ENCODE results near the gene FNDC4.
A peak's percentile ranks its signal among the peaks of the same experiment; 100 is the strongest.
"Not testable (repeated sequence)": the region's sequence is repeated elsewhere in the genome, so short reads cannot be mapped to it uniquely, and the experiment has no call there.

FNDC4 gene, protein sequence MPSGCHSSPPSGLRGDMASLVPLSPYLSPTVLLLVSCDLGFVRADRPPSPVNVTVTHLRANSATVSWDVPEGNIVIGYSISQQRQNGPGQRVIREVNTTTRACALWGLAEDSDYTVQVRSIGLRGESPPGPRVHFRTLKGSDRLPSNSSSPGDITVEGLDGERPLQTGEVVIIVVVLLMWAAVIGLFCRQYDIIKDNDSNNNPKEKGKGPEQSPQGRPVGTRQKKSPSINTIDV

DNA sequence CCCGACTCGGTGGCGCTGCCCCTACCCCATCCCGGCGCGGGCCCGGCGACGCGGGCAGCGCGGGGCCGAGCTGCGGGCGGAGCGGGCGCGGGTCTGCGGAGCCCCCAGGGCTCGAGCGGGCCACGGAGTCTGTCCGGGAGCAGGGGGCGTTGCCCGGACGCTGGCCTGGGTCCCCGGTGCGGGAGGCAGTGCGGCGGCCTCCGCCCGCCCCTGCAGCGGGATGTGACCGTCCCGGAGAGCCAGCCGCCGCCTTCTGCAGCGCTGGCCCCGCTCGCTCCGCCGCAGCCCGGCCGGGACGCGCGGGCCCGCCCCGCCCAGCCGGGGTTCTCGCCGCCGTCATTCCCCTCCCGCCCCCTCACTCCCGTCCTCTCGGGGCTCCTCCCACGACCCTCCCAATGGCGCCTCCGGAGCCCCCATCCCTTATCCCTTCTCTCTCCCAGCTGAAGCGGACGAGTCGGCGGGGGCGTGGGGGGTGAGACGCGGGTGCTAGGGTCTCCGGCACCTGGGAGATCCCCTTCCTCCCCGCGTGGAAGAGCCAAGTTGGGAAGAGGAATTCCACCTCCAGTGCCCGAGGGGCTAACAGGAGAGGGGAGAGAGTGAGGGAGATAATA is at the start of gene FNDC4:
FNDC4 (minus strand) TSS at position 257 of the 611 bp plus-strand sequence. CDS start 521 bp downstream, outside the sequence.
- DNase-seq = no peak

DNA sequence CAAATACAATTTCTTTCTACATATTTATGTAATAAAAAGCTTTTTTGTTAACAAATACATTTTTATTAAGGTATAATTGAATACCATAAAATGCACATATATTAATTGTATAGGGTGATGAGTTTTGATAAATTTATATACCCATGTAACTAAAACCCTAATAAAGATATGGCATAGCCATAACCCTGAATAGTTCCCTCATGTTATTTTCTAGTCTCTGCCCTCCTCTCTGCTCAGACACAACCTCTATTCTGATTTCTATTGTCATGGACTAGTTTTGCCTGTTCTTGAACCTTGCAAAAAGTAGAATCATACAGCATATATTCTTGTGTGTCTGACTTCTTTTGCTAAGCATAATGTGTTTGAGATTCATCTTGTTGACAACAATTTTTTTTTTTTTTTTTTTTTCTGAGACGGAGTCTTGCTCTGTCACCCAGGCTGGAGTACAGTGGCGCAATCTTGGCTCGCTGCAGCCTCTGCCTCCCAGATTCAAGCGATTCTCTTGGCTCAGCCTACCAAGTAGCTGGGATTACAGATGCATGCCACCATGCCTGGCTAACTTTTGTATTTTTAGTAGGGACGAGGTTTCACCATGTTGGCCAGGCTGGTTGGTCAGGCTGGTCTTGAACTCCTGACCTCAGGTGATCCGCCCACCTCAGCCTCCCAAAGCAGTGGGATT is 49.3 kb upstream of the FNDC4 start:
- DNase-seq = no peak

DNA sequence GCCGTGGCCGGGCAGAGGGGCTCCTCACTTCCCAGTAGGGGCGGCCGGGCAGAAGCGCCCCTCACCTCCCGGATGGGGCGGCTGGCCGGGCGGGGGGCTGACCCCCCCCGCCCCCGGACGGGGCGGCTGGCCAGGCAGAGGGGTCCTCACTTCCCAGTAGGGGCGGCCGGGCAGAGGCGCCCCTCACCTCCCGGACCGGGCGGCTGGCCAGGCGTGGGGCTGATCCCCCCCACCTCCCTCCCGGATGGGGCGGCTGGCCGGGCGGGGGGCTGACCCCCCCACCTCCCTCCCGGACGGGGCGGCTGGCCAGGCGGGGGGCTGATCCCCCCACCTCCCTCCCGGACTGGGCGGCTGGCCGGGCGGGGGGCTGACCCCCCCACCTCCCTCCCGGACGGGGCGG is 44.6 kb upstream of the FNDC4 start:
- not testable (repeated sequence) for DNase-seq

DNA sequence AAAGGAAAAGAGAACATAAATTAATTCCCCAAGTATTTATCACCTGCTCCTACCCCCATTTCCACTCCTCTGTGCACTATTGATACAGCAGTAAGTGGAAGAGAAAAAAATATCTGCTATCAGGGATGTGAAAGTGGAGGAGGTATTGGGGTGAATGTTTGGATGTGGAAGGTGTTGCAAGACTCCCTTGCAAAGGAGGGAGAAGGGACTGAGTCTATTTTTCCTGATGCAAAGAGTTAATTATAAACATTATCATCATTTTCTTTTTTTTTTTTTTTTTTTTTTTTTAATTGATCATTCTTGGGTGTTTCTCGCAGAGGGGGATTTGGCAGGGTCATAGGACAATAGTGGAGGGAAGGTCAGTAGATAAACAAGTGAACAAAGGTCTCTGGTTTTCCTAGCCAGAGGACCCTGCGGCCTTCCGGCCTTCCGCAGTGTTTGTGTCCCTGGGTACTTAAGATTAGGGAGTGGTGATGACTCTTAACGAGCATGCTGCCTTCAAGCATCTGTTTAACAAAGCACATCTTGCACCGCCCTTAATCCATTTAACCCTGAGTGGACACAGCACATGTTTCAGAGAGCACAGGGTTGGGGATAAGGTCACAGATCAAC is 43.9 kb upstream of the FNDC4 start:
- DNase-seq = not testable (repeated sequence)

DNA sequence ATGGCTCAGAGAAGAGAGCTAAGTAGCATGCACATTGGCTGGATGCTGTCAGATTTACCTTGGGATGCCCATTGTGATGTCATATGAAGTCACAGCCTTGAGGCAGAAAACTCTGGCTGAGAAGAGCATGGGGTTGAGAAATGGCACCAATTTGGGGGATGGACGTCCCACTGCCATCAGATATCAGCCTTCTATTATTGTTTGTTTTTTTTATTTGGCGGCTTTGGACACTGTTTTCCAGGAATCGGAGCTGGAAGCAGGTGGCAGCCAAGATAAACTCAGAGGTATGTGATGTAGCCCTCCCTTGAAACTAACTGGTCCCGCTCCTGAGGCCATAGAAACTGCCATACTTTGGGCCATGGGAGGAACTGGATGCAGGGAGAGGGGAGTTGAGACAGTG is 42.3 kb upstream of the FNDC4 start:
- DNase-seq = peak; percentile 34

DNA sequence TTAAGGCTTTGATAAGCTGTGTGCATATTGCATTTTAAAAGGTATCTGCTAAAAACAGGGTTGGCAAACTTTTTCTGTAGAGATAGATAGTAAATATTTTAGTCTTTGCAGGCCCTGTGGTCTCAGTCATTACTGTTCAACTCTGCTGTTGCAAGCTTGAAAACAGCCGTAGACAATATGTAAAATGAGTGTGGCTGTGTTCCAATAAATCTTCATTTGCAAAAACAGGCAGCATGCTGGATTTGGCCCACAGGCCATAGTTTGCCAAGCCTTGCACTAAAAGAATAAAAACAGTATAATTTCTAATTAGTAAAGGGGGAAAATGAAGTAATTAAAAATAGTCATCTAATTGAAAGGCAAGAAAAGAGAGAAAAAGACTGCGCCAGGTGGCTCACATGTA is 37.0 kb upstream of the FNDC4 start:
- DNase-seq = no peak

DNA sequence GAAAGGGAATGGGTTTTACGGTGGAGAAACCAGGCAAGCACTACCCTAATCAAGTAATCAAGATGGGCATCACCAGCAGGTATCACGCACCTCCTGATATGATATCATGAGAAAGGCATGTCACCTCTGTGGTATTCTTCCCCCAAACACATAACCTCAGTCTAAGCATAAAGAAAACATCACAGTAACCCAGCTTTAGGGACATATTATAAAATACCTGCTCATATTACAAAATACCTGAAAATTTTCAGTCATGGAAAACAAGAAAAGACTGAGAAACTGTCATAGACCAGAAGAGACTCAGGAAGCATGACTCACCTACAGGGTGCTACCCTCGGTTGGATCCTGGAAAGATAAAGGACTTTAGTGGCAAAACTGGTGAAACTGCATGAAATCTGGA is 32.2 kb upstream of the FNDC4 start:
- peak; percentile 11 for DNase-seq

DNA sequence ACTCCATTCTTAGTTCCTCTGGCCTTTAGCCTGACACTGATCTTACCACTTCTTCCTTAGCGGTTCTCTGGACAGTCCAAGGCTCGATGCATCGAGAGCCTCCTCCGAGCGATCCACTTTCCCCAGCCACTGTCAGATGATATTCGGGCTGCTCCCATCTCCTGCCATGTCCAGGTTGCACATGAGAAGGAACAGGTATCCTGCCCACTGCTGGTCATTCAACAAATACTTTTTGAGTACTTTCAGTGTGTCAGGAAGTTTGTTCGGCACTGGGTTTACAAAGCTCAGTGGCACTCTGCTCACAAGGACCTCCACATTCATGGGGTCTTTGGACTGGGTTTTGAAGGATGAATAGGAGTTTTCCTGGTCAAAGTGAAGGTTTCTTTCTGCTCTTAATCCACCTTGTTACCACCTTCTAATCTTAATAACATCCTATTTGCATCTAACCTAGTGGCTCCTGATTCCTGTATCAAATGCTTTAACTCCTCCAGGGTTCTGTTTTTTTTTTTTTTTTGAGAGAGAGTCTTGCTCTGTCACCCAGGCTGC is 27.5 kb upstream of the FNDC4 start:
- DNase-seq = no peak

DNA sequence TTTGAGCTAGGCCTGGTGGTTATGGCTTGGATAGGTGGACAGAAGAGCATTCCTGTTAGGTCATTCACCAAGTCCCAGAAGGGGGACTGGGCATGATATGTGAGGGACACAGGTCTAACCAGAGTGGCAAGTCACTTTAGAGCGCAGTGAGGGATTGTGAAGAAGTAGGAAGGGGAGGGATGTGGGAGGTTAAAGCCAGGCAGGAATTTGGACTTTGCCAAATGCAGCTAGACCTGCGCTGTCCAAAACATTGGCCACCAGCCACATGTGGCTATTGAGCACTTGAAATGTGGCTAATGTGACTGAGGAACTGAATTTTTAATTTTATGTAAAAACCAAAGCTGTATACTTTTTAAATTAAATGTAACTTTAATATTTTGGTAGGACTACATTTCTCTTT is 25.3 kb upstream of the FNDC4 start:
- no peak for DNase-seq

DNA sequence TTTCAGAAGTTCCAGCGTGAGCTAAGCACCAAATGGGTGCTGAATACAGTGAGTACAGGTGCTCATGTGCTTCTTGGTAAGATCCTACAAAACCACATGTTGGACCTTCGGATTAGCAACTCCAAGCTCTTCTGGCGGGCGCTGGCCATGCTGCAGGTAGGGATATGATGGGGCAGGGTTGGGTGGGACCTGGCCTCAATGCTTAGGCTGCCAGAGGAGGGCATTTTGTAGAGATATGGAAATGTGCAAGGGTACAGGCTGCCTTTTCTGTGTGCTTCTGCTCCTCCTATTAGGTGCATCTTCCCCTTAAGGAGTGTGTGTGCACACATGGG is 23.7 kb upstream of the FNDC4 start:
- DNase-seq = no peak

DNA sequence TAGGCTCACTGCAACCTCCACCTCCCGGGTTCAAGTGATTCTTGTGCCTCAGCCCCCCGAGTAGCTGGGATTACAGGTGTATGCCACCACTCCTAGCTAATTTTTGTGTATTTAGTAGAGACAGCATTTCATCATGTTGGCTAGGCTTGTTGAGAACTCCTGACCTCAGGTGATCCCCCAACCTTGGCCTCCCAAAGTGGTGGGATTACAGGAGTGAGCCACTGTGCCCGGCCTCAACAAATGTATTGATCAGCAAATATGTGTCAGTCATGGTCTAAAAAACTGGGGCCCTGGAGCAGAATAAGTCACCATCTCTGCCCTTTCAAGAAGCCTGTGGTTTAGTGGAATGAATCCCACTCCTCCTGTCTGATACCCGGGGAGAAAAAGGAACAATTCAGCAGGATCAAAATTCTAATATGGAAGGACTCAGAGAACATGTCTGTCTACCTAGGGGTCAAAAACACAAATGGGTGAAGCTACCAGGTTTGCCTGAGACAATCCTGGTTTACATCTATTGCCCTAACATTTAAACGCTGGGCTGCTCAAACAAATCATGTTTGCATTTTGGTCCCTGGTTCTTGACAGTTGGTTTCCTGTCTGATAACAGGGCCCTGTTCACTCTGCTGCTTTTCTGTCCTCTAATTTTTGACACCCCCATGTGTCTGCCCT is 23.2 kb upstream of the FNDC4 start:
- no peak for DNase-seq

DNA sequence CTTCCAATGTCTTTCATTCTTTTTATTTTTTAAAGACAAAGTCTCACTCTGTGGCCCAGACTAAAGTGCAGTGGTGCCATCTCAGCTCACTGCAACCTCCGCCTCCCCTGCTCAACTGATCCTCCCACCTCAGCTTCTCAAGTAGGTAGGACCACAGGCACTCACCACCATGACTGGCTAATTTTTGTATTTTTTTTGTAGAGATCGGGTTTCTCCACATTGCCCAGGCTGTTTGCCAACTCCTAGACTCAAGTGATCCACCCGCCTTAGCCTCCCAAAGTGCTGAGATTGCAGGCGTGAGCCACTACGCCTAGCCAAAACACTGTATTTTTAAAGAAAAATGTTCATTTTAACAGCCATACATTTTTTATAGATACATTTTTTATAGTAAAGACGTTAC is 14.3 kb upstream of the FNDC4 start:
- DNase-seq = peak; percentile 28

DNA sequence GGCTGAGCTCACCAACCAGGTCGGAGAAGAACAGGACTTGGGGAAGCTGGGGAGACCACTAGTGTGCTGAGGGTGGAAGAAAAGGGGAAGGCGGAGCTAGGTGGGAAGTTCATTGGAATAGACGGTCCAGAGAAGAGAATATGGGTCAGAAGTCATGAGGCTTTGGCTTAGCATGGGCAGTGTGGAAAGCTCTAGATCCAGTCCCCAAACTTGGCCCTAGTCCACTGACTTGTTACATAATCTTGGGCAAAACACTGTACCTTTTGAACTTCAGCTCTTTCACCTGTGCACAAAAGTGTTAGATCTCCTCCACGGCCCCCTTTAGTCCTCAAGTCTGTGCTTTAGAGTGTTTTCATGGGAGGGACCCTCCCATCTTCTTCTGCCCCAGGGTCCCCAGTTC is 12.3 kb upstream of the FNDC4 start:
- no peak for DNase-seq

DNA sequence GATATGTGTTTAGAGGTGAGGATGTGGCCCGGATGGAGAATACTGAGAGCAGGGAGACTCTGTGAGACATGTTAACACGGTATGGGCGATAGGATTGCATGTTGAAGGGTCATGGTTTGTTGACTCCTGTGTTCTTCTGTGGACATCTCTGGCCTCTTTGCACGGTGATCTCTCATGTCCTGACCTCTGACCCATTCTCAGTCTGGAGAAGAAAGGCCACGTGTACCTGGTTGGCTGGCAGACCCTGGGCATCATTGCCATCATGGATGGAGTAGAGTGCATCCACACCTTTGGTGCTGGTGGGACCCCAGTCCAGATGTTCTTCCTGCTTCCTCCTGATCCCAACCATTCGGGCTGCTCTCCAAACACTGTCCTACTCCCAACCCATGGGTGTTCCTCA is 11.6 kb upstream of the FNDC4 start:
- no peak for DNase-seq

DNA sequence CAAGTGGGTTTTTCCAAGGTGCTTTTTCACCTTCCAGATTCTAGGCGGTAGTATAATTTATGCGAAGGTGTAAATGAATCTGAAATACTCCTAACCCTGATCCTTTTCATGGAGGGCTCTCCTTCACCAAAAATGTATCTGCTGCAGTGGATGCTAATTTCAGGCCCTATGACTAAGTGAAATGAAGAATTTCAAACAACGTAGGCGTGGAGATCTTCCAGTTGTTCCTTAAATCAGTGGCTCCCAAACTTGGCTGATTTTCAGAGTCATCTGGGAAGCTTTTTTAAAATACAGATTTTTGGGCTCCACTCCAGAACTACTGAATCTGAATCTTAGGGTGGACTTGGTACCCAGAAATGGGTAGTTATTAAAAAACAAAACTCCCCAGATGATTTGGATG is 7.1 kb upstream of the FNDC4 start:
- no peak for DNase-seq

DNA sequence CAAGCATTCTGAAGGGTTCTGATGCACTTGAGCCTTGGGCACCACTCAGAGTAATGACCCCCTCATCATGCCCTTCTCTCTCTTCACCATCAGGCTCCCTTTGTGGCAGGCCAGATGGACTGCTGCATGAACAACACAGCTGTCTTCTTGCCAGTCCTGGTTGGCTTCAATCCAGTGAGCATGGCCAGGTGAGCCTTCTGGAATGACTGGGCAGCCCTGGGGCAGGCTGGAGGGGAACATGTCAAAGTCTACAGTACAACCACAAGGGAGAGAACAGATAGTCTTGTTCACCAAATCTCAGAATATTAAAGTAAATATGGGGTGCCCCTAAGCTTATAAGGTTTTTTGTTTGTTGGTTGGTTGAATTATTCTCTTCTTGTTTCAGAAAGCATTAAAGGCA is 6.0 kb upstream of the FNDC4 start:
- DNase-seq = no peak

DNA sequence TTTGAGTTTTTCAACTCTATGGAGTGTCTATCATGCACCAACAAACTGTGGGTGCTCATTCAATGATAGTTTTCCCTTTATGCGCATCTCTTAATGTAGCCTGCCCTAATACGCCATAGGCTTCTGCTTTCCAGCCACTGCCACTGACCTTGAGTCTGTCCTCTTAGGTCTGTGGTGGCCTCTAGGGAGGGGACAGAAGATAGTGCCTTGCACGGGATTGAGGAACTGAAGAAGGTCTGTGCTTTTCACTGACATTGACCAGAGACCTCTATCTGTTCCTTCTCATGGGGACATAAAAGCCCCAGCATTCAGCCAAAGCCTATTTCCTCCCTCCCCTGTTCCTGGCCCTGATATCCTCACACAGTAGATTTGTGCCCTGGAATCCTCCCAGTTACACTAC is 4.0 kb upstream of the FNDC4 start:
- DNase-seq = peak; percentile 54

DNA sequence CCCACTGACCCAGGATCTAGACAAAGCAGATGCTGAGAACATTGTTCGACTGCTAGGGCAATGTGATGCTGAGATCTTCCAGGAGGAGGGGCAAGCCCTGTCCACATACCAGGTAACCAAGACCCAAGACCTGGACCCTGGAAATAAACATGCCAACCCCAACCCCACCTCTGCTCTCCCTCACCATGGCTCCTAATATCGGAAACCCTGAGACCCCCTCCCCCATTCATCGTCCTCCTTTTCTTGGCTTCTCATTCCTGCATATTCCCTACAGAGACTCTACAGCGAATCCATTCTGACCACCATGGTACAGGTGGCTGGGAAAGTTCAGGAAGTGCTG is 2.3 kb upstream of the FNDC4 start:
- DNase-seq = no peak

DNA sequence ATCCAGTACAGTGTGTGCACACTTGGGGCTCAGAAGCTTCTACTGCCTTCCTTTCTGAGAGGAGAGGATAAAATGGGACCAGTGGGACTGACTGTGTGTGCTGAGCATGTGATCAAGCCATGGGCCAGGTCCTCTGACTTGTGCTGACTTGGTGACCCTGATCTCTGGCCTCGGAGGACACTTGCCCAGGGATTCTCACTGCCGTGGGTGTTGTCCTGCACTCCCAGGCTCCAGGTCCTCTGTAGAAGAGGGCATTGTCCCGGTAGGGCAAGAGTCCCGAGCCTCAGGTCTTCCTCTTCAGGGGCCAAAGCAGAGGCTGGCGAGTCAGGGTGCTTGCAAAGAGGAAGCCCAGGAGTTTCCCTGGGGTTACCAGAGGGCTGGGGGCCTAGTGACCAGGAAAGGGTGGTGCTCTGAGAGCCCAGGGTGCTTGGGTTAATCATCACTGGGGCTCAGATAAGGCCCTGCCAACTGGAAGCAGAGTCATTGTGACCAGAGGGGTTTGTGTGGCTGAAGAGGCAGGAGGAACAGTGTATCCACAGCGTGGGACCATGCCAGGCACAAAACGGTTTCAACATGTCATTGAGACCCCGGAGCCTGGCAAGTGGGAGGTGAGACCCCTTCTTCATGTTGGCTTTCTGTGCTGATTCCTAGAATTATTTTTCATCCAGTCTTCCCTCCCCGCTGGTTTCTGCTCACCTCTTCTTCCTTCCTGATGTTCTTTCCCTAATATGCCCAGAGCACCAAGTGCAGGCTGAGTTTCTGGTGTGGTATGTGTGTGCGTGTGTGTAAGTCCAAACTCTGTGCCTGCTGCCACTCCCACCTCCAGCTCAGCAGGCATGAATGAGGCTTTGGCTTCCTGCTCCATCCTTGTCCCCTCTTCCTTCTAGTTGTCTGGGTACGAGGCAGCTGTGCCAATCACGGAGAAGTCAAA is 1.6 kb upstream of the FNDC4 start, which contains the start of gene GCKR:
GCKR (plus strand) TSS at position 483 of the 931 bp plus-strand sequence; CDS start at position 549, 66 bp downstream.
- DNase-seq = peak; percentile 50

DNA sequence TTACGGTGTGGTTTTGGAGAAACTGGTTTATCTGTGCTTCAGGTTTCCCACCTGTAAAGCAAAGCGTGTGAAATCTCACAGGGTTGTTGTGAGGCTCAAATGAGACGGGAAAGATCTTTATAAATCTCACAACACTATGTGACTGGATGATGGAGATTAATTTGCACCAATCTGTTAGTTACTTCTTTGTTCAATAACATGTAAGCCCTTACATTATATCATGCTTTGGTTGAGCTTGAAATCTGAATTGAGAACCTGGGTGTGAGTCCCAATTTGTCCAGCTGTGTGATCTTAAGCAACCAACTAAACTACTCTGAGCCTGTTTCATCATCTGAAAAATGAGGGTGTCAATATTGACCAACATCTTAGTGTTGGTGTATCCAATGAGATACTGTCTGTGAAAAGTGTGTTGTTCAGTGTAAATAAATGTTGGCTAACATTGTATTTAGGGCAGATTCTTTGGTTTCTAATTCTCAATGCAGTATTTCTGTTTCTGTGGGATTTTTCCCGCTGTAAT is 898 bp upstream of the FNDC4 start:
- DNase-seq = no peak

DNA sequence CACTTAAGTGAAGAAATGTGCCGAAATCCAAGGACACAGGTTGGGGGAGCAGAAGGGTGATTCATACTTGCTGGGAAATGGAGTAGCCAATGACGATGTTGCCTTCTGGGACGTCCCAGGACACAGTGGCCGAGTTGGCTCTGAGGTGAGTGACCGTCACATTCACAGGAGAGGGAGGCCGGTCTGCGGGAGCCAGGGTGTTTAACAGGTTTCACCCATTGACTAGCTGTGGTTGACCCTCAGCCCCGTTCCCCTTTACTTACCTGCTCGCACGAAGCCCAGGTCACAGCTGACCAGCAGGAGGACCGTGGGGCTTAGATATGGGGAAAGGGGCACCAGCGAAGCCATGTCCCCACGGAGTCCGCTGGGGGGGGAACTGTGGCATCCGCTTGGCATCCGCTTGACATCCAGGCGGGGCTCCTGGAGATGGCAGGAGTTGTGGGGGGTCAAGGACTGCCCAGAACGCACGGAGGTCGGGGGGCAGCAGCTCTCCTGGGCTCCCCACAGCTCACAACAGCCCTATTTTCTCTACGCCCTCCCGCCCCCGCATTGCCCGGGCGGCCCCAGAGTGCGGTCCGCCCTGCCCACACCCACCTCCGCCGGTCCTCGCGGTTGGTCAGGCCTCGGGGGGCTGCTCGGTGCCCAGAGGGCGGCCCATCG is 586 bp downstream of the FNDC4 start:
- no peak for DNase-seq

DNA sequence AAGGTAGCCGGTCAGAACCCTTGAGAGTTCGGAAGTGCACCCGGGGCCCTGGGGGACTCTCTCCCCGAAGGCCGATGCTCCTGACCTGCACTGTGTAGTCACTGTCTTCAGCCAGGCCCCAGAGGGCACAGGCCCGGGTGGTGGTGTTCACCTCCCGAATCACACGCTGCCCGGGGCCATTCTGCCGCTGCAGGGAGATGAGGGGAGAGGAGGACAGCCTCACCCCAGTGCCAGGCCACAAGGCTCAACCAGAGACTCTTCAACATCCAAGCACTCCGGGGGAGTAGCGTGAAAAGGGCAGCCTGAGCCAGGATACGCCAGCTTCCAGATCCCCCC is 1.1 kb downstream of the FNDC4 start:
- no peak for DNase-seq
